GM10266 (cell line): Measurements from ENCODE around the gene ASPSCR1.

Source experiments
- DNase-seq: peaks from one replicate; pipeline ENCODE4 v3.0.0; 2012; ENCODE audit errors: extremely low spot score
- CTCF ChIP-seq: IDR thresholded peaks from 2 replicates; pipeline ENCODE4 v1.5.1; 2012; ENCODE audit warnings: mild to moderate bottlenecking, low read depth; ENCODE audit not compliant: control insufficient read depth, insufficient read depth; ENCODE audit errors: missing control alignments

Gene ASPSCR1

GRCh38 chr17:81991684-81992305 lies 14.4 kb downstream of the ASPSCR1 start:
- no peak for DNase-seq
- no peak for TF ChIP-seq CTCF

GRCh38 chr17:81992306-81993102 lies 15.1 kb downstream of the ASPSCR1 start:
- no peak for TF ChIP-seq CTCF
- no peak for DNase-seq

GRCh38 chr17:81993729-81994592 lies 16.5 kb downstream of the ASPSCR1 start:
- DNase-seq = no peak
- TF ChIP-seq CTCF = no peak

- no peak for TF ChIP-seq CTCF
- DNase-seq = no peak
These were observed 17.4 kb downstream of the ASPSCR1 start for GRCh38 chr17:81994593-81995462.

- DNase-seq = no peak
- no peak for TF ChIP-seq CTCF
These were observed 18.2 kb downstream of the ASPSCR1 start for GRCh38 chr17:81995463-81996231.

GRCh38 chr17:81996232-81996756 lies 18.9 kb downstream of the ASPSCR1 start:
- no peak for DNase-seq
- no peak for TF ChIP-seq CTCF
